Measurements from ENCODE around the gene UBE2G2. TPM values are rescaled to one million over a fixed set of nuclear protein-coding genes. Genes with fewer than 3 reads are reported as not detected.

The UBE2G2 gene
- total and polyA plus RNA-seq, 4 donors = 27.4 to 83.5 (median 40.9) TPM

- TF ChIP-seq CTCF (IDR thresholded peaks at IDR 0.05; ENCODE audit: low read depth, low read length, missing input control) (no peak), FOXA2 (IDR thresholded peaks at IDR 0.05) (no peak), SP1 (IDR thresholded peaks at IDR 0.05) (no peak), ATF3 (IDR thresholded peaks at IDR 0.05) (no peak)
These were observed 48.9 kb downstream of the UBE2G2 start (continued) for GRCh38 chr21:44752671-44753235.

DNA sequence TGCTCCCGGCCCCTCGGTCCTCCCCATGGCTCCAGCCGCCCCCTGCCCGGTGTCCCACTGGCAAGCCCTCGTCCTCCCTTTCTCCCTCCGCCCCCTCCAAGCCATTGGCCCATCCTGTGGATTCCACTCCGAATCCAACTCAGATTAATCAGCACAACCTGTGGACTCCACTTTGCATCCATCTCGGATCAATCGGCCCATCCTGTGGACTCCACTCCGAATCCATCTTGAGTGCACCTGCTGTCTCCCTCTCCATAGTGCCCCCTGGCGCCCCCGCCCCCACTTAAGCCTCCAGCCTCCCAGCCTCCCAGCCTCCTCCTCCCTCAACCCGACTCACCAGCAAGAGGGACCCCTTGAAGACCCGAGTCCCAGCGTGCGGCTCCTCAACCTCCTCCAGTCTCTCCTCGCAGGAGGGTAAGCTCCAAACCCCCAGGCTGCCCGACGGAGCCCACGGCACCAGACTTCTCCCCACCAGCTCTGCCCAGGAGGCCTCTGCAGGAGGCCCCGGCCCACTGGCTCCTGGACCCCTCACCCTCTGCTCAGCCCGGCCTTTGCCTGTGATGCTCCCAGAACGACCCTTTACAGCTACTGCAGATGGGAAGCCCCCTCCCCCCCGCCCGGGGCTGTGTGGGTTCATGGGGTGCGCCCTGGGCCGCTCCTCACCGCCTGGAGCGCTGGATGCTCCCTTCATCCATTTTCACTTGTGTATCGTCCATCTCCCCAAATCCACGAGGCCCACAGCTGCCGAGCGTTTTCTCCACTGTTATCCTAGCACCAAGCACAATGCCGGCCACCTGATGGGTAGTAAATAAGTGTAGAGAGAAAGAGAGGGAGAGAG is 49.6 kb downstream of the UBE2G2 start:
- no peak overlapping the region for H3K4me3 ChIP-seq (ENCODE audit: low read depth in 1 of 3, low read length in 3 of 3)
- whole genome bisulfite sequencing = 85% methylated on average over 34 of the region's 34 CpGs
- TF ChIP-seq FOXA2 (IDR thresholded peaks at IDR 0.05) (no peak), MAX (IDR thresholded peaks at IDR 0.05) (no peak)
- TF ChIP-seq, protein P1, sequence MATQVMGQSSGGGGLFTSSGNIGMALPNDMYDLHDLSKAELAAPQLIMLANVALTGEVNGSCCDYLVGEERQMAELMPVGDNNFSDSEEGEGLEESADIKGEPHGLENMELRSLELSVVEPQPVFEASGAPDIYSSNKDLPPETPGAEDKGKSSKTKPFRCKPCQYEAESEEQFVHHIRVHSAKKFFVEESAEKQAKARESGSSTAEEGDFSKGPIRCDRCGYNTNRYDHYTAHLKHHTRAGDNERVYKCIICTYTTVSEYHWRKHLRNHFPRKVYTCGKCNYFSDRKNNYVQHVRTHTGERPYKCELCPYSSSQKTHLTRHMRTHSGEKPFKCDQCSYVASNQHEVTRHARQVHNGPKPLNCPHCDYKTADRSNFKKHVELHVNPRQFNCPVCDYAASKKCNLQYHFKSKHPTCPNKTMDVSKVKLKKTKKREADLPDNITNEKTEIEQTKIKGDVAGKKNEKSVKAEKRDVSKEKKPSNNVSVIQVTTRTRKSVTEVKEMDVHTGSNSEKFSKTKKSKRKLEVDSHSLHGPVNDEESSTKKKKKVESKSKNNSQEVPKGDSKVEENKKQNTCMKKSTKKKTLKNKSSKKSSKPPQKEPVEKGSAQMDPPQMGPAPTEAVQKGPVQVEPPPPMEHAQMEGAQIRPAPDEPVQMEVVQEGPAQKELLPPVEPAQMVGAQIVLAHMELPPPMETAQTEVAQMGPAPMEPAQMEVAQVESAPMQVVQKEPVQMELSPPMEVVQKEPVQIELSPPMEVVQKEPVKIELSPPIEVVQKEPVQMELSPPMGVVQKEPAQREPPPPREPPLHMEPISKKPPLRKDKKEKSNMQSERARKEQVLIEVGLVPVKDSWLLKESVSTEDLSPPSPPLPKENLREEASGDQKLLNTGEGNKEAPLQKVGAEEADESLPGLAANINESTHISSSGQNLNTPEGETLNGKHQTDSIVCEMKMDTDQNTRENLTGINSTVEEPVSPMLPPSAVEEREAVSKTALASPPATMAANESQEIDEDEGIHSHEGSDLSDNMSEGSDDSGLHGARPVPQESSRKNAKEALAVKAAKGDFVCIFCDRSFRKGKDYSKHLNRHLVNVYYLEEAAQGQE (IDR thresholded peaks at IDR 0.05) = no peak
- no peaks in the 10 kb centered on the region for H3K27me3 ChIP-seq (ENCODE audit: control insufficient read depth in 4 of 4, insufficient read depth in 4 of 4, low read length in 3 of 4)
- no peak overlapping the region for H3K27ac ChIP-seq (ENCODE audit: low read depth in 1 of 2, low read length in 2 of 2)
- DNase-seq (ENCODE audit: low spot score) = no peak
- H3K4me1 ChIP-seq (ENCODE audit: control insufficient read depth in 4 of 4, insufficient read depth in 4 of 4, low read length in 3 of 4) = no peaks in the 10 kb centered on the region
- no peaks in the 10 kb centered on the region for H3K36me3 ChIP-seq (ENCODE audit: control insufficient read depth in 4 of 4, insufficient read depth in 3 of 4, low read depth in 1 of 4, low read length in 3 of 4)
- no peak overlapping the region for H3K9ac ChIP-seq (ENCODE audit: low read depth in 1 of 2, low read length in 2 of 2)
- no peaks in the 10 kb centered on the region for H3K9me3 ChIP-seq (ENCODE audit: control insufficient read depth in 4 of 4, low read length in 3 of 4)

- H3K27ac ChIP-seq (ENCODE audit: low read depth in 1 of 2, low read length in 2 of 2) = no peak overlapping the region
- DNase-seq (ENCODE audit: low spot score) = no peak
- H3K9ac ChIP-seq (ENCODE audit: low read depth in 1 of 2, low read length in 2 of 2) = no peak overlapping the region
- no peaks in the 10 kb centered on the region for H3K9me3 ChIP-seq (ENCODE audit: control insufficient read depth in 4 of 4, low read length in 3 of 4)
- TF ChIP-seq RAD21 (IDR thresholded peaks at IDR 0.05) = no peak
- no peak for TF ChIP-seq JUND (IDR thresholded peaks at IDR 0.05)
- TF ChIP-seq, protein P1 (IDR thresholded peaks at IDR 0.05) = no peak
- TF ChIP-seq ATF3 (IDR thresholded peaks at IDR 0.05) = no peak
- no peak for TF ChIP-seq MAX (IDR thresholded peaks at IDR 0.05)
- TF ChIP-seq GABPA (IDR thresholded peaks at IDR 0.05 in 1 of 2, conservative IDR thresholded peaks at IDR 0.05 in 1 of 2) = no peak
- no peak for TF ChIP-seq TAF1 (conservative IDR thresholded peaks at IDR 0.05)
- TF ChIP-seq SP1 (IDR thresholded peaks at IDR 0.05) = no peak
- H3K4me3 ChIP-seq (ENCODE audit: low read depth in 1 of 3, low read length in 3 of 3) = no peak overlapping the region
- H3K4me1 ChIP-seq (ENCODE audit: control insufficient read depth in 4 of 4, insufficient read depth in 4 of 4, low read length in 3 of 4) = no peaks in the 10 kb centered on the region
- 89% methylated on average over 24 of the region's 24 CpGs for WGBS
- no peaks in the 10 kb centered on the region for H3K36me3 ChIP-seq (ENCODE audit: control insufficient read depth in 4 of 4, insufficient read depth in 3 of 4, low read depth in 1 of 4, low read length in 3 of 4)
- H3K27me3 ChIP-seq (ENCODE audit: control insufficient read depth in 4 of 4, insufficient read depth in 4 of 4, low read length in 3 of 4) = no peaks in the 10 kb centered on the region
These were observed 50.3 kb downstream of the UBE2G2 start for GRCh38 chr21:44751186-44751798.
